K562 (cell line): Measurements from ENCODE around the gene JUND. TPM values are rescaled to one million over a fixed set of nuclear protein-coding genes. Genes with fewer than 3 reads are reported as not detected.

Experiments
- CHD4 ChIP-seq: fragments of 200-600 bp; sonication (generic); IDR thresholded peaks from 3 replicates; pipeline ENCODE4 v1.6.1; 2012; ENCODE audit warnings: low read depth, mild to moderate bottlenecking, mixed read lengths, low read length, inconsistent platforms; ENCODE audit not compliant: insufficient read depth, insufficient replicate concordance, poor library complexity, severe bottlenecking
- ILK ChIP-seq: fragments of 450-650 bp; IDR thresholded peaks from 2 replicates; pipeline ENCODE4 v1.6.1; 2016; ENCODE audit warnings: missing genetic modification characterization, low read depth, mild to moderate bottlenecking, missing compliant biosample characterization, moderate library complexity, borderline replicate concordance
- JUNB ChIP-seq: fragments of 450-650 bp; formaldehyde crosslinking; conservative IDR thresholded peaks from 2 replicates; pipeline ENCODE4 v1.4.0; 2020; ENCODE audit warnings: mild to moderate bottlenecking
- POLR2G ChIP-seq: fragments of 200-400 bp; formaldehyde crosslinking; IDR thresholded peaks from 2 replicates; pipeline ENCODE4 v1.6.1; 2017; ENCODE audit warnings: low read depth, mild to moderate bottlenecking, antibody characterized with exemption, low read length, moderate library complexity
- POLR3A ChIP-seq: IDR thresholded peaks from 2 replicates; pipeline ENCODE4 v1.6.1; 2011; ENCODE audit warnings: borderline replicate concordance, mild to moderate bottlenecking, moderate library complexity; ENCODE audit not compliant: insufficient read length, insufficient read depth; ENCODE audit errors: extremely low read depth
- SOX6 ChIP-seq: fragments of 450-650 bp; IDR thresholded peaks from 2 replicates; pipeline ENCODE4 v1.6.1; 2014; ENCODE audit warnings: mild to moderate bottlenecking
- TOE1 ChIP-seq, 2 experiments: fragments of 450-650 bp in 1 of 2; sonication (generic) in 1 of 2; formaldehyde crosslinking in 1 of 2; IDR thresholded peaks; 2 replicates each; pipeline versions ENCODE4 v1.7.1 to v1.8.0; 2016 to 2022; ENCODE audit warnings: borderline replicate concordance in 2 of 2, mild to moderate bottlenecking in 2 of 2, antibody characterized with exemption in 1 of 2, inconsistent platforms in 1 of 2, low read depth in 1 of 2, missing genetic modification reagents in 1 of 2, moderate library complexity in 1 of 2
- ZBED1 ChIP-seq: IDR thresholded peaks from 2 replicates; pipeline ENCODE4 v1.6.1; 2014
- ZEB2 ChIP-seq: fragments of 450-650 bp; IDR thresholded peaks from 2 replicates; pipeline ENCODE4 v1.6.1; 2016
- ZNF384 ChIP-seq: IDR thresholded peaks from 2 replicates; pipeline ENCODE4 v1.6.1; 2012; ENCODE audit warnings: low read depth, low read length, improper control_type of control experiment
- ZNF551 ChIP-seq: fragments of 250-450 bp; sonication (Bioruptor Pico); IDR thresholded peaks from 2 replicates; pipeline ENCODE4 v1.5.0; 2021; ENCODE audit warnings: mild to moderate bottlenecking, moderate library complexity
- ZNF717 ChIP-seq: fragments of 250-450 bp; sonication (Bioruptor Pico); IDR thresholded peaks from 2 replicates; pipeline ENCODE4 v1.5.0; 2021
- polyA plus RNA-seq, 8 experiments: library from polyadenylated mRNA; depleted of rRNA in 4 of 8; stranded (reverse) in 5 of 8; unstranded in 3 of 8; fragments of >200 nt; fragmentation: Nextera tagmentation in 2 of 8; fragmentation: Illumina TruSeq in 1 of 8; extraction: Ambion mirVana in 2 of 8; extraction: Trizol in 1 of 8; gene quantifications; 2 replicates each; pipeline versions ENCODE4 v1.2.1 to v1.2.3, GENCODE V29; 2011 to 2014; ENCODE audit warnings: inconsistent platforms in 1 of 8, missing spikeins in 1 of 8
- total RNA-seq, 7 experiments: library from RNA; depleted of rRNA in 6 of 7; stranded (reverse); fragments of >200 nt in 6 of 7; fragmentation: Illumina TruSeq in 2 of 7; extraction: Trizol in 2 of 7; gene quantifications; 2 replicates each; pipeline versions ENCODE4 v1.2.1 to v1.2.3, GENCODE V29; 2011 to 2021; ENCODE audit warnings: low replicate concordance in 1 of 7
- TF ChIP-seq, protein P1 (sequence below), 3 experiments: fragments of 200-800 bp in 1 of 3; sonication (Bioruptor generic) in 1 of 3; sonication (generic) in 1 of 3; formaldehyde crosslinking in 1 of 3; IDR thresholded peaks; 2 replicates each; pipeline versions ENCODE4 v1.6.1 to v1.8.0; 2016 to 2022; ENCODE audit warnings: mild to moderate bottlenecking in 2 of 3, missing compliant biosample characterization in 2 of 3, missing genetic modification characterization in 2 of 3, missing genetic modification reagents in 1 of 3
- TF ChIP-seq, protein P2 (sequence below): IDR thresholded peaks from 3 replicates; pipeline ENCODE4 v1.6.1; 2011; ENCODE audit warnings: borderline replicate concordance, mild to moderate bottlenecking; ENCODE audit not compliant: insufficient read length, insufficient read depth
- TF ChIP-seq, protein P3 (sequence below), 2 experiments: fragments of 250-450 bp in 1 of 2; fragments of 450-650 bp in 1 of 2; sonication (Bioruptor Pico) in 1 of 2; IDR thresholded peaks; 2 replicates each; pipeline versions ENCODE4 v1.6.1 to v1.8.0; 2016 to 2021; ENCODE audit warnings: mild to moderate bottlenecking in 2 of 2, moderate library complexity in 2 of 2, missing compliant biosample characterization in 1 of 2, missing genetic modification characterization in 1 of 2
- TF ChIP-seq, protein P4 (sequence below): fragments of 250-450 bp; sonication (Bioruptor Pico); IDR thresholded peaks from 2 replicates; pipeline ENCODE4 v1.4.0; 2020; ENCODE audit warnings: mild to moderate bottlenecking, moderate library complexity

JUND gene
- total and polyA plus RNA-seq, 9 of the 15 experiments (the other 6 are each of a cell fraction or from before 2014, with no cell fraction given) = 6.4 to 286 (median 42.3) TPM

DNA sequence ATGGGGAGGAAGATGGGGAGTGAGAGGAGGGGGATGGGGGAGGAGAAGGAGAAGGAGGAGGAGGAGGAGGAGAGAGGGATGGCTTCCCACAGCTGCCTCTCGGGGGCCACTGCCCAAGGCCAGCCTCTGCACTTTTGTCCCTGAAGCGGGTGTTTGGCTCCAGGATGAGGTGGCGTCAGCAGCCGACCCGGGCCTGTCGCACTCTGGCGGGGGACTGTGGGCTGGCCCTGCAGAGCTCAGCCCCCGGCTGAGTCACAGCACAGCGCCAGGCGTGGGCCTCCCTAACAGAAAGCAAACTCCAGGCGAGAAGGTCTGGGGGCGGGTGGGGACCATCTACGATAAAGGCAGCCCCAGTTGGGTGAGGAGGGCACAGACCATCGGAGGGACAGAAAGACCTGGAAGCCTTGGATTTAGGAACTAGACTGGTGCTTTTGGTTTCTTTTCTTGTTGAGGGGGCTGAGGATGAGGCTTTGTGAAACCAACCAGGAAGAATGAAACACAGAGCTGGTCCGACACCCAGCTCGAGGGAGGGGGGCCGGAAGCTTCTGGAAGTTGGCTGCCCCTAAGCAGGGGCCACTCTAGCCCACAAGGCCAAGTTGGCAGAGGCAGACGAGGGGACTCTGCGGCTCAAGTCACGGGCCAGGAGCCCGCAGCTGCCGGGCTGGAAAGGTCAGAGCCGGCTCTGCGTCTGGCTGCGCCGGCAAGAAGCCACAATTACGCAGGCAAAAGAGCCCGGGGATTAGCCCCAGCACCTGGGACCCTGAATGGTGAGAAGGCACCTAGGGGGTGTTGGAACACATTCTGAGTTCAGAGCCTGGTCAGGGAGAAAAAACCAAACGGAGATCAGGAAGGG, 23.3 kb upstream of the JUND start (continued):
- TF ChIP-seq TOE1 (IDR thresholded peaks at IDR 0.05; ENCODE audit: borderline replicate concordance) = peak; percentile 57; the same call in 1 of the 2 replicates
- TF ChIP-seq TOE1 (CRISPR knock-in tag; IDR thresholded peaks at IDR 0.05; ENCODE audit: borderline replicate concordance, low read depth) = no peak
- TF ChIP-seq, protein P1, sequence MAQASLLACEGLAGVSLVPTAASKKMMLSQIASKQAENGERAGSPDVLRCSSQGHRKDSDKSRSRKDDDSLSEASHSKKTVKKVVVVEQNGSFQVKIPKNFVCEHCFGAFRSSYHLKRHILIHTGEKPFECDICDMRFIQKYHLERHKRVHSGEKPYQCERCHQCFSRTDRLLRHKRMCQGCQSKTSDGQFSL (CRISPR knock-in tag; IDR thresholded peaks at IDR 0.05) = peak; percentile 61; the same call in 1 of the 2 replicates
- TF ChIP-seq, protein P1 (tag; IDR thresholded peaks at IDR 0.05) = no peak
- no peak for TF ChIP-seq ZNF717 (CRISPR knock-in tag)
- no peak for TF ChIP-seq CHD4
- no peak for TF ChIP-seq ZNF384
- TF ChIP-seq ZNF551 (CRISPR knock-in tag) = no peak
- no peak for TF ChIP-seq JUNB (CRISPR knock-in tag)
- TF ChIP-seq ZEB2 = no peak
- TF ChIP-seq ILK (tag) = no peak
- 0 out of 2 replicates have a peak, but pooled peaks have one; percentile 51 for TF ChIP-seq ZBED1
- TF ChIP-seq, protein P2, sequence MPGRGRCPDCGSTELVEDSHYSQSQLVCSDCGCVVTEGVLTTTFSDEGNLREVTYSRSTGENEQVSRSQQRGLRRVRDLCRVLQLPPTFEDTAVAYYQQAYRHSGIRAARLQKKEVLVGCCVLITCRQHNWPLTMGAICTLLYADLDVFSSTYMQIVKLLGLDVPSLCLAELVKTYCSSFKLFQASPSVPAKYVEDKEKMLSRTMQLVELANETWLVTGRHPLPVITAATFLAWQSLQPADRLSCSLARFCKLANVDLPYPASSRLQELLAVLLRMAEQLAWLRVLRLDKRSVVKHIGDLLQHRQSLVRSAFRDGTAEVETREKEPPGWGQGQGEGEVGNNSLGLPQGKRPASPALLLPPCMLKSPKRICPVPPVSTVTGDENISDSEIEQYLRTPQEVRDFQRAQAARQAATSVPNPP = no peak
- no peak for TF ChIP-seq SOX6
- TF ChIP-seq POLR3A = no peak
- TF ChIP-seq, protein P3, sequence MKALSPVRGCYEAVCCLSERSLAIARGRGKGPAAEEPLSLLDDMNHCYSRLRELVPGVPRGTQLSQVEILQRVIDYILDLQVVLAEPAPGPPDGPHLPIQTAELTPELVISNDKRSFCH (CRISPR knock-in tag; IDR thresholded peaks at IDR 0.05) = no peak
- TF ChIP-seq, protein P3 (tag; IDR thresholded peaks at IDR 0.05) = peak; percentile 89; the same call in 1 of the 2 replicates
- peak; percentile 90 for TF ChIP-seq POLR2G
- TF ChIP-seq, protein P4, sequence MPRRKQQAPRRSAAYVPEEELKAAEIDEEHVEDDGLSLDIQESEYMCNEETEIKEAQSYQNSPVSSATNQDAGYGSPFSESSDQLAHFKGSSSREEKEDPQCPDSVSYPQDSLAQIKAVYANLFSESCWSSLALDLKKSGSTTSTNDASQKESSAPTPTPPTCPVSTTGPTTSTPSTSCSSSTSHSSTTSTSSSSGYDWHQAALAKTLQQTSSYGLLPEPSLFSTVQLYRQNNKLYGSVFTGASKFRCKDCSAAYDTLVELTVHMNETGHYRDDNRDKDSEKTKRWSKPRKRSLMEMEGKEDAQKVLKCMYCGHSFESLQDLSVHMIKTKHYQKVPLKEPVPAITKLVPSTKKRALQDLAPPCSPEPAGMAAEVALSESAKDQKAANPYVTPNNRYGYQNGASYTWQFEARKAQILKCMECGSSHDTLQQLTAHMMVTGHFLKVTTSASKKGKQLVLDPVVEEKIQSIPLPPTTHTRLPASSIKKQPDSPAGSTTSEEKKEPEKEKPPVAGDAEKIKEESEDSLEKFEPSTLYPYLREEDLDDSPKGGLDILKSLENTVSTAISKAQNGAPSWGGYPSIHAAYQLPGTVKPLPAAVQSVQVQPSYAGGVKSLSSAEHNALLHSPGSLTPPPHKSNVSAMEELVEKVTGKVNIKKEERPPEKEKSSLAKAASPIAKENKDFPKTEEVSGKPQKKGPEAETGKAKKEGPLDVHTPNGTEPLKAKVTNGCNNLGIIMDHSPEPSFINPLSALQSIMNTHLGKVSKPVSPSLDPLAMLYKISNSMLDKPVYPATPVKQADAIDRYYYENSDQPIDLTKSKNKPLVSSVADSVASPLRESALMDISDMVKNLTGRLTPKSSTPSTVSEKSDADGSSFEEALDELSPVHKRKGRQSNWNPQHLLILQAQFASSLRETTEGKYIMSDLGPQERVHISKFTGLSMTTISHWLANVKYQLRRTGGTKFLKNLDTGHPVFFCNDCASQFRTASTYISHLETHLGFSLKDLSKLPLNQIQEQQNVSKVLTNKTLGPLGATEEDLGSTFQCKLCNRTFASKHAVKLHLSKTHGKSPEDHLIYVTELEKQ = no peak
